NT2/D1 (cell line): ENCODE measurements around the gene APP.

Experiments
- SUZ12 ChIP-seq: IDR thresholded peaks from 2 replicates; pipeline ENCODE4 v1.6.1; 2011; ENCODE audit not compliant: insufficient read length, insufficient read depth; ENCODE audit errors: extremely low read depth
- YY1 ChIP-seq: IDR thresholded peaks from 2 replicates; pipeline ENCODE4 v1.6.1; 2011; ENCODE audit not compliant: insufficient read length, insufficient read depth
- ZNF274 ChIP-seq: IDR thresholded peaks from 2 replicates; pipeline ENCODE4 v1.6.1; 2011; ENCODE audit warnings: mild to moderate bottlenecking, low read depth, low read length

DNA sequence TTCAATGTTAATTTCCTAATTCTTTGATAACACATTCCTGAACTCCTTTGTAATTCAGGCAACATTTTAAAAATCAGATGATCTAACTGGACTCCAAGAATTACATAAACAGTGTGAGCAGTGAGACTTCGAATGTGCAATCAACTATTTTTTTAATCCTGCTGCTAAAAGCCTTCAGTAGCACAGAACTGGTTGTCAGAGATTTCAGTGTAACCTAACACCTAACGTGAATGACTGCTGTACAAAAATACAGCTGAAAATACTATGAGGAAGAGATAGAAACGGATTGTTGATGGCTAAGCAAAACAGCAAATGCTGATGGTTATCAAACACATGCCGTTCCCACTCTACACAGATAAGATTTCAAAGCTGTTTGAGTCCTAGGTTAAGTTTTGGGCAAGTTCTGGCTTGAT is 46.1 kb downstream of the APP start:
- TF ChIP-seq ZNF274 (no peak), SUZ12 (no peak), YY1 (no peak)
